Choroid plexus epithelial cell (primary cell): ENCODE results near the gene MAT2A.
"Not testable (repeated sequence)": the region's sequence is repeated elsewhere in the genome, so short reads cannot be mapped to it uniquely, and the experiment has no call there.

Experiments used
- DNase-seq: peaks from one replicate; pipeline ENCODE4 v3.0.0-alpha.2; 2010; ENCODE audit warnings: low read depth
- H3K4me3 ChIP-seq: 2 replicates; pipeline ENCODE4 v1.5.1; 2011; ENCODE audit warnings: low read depth, mild to moderate bottlenecking, control low read depth, low read length, moderate library complexity
- TF ChIP-seq, protein P1 (sequence below): conservative IDR thresholded peaks from 2 replicates; pipeline ENCODE4 v1.5.1; 2011; ENCODE audit warnings: low read depth, mild to moderate bottlenecking, control low read depth, inconsistent platforms, low read length, moderate library complexity

MAT2A gene

DNA sequence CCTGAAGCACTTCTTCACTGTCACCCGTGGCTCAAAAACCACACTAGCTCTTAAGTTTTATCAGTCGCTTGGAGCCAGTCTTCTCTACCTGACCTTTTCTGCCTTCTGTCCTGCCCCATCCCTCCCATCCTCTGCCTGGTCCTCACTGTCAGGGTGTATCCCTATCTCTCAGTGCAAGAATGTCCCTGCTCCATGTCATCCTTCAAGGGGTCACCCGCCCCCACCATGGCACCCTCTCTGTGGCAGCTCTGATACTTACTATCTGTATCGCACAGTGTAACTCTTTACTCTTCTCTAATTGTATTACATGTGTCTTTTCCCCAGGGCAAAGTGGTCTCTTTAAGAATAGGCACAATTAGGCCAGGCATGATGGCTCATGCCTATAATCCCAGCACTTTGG is 49.7 kb downstream of the MAT2A start:
- H3K4me3 ChIP-seq, result no peak overlapping the region
- TF ChIP-seq, protein P1, sequence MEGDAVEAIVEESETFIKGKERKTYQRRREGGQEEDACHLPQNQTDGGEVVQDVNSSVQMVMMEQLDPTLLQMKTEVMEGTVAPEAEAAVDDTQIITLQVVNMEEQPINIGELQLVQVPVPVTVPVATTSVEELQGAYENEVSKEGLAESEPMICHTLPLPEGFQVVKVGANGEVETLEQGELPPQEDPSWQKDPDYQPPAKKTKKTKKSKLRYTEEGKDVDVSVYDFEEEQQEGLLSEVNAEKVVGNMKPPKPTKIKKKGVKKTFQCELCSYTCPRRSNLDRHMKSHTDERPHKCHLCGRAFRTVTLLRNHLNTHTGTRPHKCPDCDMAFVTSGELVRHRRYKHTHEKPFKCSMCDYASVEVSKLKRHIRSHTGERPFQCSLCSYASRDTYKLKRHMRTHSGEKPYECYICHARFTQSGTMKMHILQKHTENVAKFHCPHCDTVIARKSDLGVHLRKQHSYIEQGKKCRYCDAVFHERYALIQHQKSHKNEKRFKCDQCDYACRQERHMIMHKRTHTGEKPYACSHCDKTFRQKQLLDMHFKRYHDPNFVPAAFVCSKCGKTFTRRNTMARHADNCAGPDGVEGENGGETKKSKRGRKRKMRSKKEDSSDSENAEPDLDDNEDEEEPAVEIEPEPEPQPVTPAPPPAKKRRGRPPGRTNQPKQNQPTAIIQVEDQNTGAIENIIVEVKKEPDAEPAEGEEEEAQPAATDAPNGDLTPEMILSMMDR, result no peak
- DNase-seq, result no peak

DNA sequence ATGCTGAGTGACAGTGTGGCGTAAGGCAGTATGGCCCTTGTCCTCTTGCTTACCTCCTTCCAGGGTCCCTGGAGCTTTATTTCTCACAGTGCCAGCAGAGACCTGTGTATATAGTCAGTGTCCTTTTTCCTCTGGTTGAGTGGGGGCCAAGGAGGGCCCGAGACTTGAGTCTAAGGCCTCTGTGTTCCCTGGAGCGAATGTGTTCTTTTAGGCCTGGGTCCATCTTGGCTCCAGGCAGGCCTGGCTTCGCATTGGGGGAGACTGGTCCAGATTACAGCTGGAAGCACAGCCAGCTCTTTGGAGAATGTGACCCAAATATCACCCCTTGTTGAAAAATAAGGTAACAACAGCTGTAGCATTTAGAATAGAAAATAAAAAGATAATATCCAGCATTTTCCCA is 50.2 kb downstream of the MAT2A start:
- DNase-seq, result no peak
- H3K4me3 ChIP-seq, result no peak overlapping the region
- TF ChIP-seq, protein P1, result no peak

DNA sequence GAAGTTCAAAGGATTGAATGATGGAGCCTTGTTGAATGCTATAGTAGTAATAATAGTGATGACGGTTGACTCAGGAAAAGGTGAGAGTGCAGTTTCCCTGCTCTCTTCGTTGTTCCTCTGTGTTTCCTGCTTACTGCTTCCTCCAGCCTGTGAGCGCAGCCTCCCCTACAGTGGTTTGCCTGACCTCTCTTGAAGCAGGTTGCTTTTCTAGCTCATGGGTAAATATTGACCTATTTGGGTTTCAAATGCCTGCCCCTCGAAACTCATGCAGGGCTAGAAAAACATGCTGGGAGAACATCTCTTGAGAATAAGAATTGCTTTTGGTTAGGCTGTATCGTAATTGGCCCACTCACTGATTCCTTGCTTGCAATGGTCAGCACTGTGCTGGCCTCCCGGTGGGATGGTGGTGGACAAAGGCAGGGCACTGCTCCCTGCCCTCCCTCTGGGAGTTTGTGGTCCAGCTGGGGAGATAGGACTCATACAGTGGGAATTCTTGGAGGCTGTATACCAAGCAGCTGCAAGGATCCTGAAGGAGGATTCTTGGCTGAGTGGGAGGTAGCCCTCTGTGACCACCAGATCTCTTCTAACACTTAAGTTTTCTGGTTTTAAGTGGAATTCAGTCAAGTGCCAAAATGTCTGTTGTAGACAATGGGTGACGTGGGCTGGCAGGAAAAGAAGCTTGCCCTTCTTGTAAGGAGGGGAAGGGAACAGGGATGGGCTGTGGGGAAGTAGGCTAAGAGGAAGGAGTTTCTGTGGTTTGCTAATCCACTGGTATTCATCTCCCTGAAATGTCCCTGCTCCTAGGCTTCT is 51.2 kb downstream of the MAT2A start:
- TF ChIP-seq, protein P1, result no peak
- peak; percentile 92 for DNase-seq
- H3K4me3 ChIP-seq, result no peak overlapping the region

DNA sequence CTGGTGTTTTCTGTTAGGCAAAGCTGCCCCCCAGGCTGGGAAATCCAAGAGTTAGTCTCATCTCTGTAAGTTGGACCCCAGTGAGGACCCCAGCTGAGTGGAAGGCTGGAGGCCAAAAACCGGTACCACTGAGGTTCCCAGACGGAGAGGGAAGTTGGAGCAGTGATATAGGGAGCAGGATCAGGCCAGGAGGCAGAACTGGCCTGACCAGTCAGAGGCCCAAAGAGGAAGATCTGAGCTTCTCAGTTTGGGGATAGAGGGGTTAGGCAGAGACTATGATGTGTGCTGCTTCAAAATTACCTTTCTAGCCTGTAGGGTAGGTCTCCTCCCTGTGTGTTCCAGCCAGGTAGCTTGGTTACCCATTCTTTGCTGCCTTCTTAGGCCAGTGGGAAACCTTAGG is 52.0 kb downstream of the MAT2A start:
- H3K4me3 ChIP-seq, result no peak overlapping the region
- TF ChIP-seq, protein P1, result no peak
- DNase-seq, result no peak

DNA sequence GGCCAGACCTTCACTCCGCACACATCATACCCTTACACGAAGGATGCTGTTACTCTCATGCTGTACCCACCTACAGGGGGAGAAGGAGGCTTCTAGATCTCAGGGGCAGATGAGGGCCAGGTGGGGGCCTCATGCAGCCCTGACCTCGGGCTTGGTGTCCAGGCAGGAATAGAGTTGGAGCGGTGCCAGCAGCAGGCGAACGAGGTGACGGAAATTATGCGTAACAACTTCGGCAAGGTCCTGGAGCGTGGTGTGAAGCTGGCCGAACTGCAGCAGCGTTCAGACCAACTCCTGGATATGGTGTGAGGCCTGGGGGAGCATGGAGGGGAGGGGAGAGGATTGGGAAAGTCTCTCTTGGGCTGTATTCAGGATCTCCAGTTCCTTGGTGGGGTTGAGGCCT is 52.6 kb downstream of the MAT2A start:
- TF ChIP-seq, protein P1, result no peak
- H3K4me3 ChIP-seq, result no peak overlapping the region
- no peak for DNase-seq

DNA sequence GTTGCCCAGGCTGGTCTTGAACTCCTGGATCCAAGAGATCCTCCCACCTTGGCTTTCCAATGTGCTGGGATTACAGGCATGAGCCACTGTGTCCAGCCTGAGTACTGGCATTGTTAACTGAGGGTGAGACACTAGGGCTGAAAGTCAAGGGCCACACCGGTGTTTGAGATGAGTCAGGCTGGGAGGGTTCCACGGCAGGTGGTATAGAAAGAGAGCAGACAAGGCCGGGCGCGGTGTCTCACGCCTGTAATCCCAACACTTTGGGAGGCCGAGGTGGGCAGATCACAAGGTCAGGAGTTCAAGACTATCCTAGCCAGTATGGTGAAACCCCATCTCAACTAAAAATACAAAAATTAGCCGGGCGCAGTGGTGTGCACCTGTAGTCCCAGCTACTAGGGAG is 53.3 kb downstream of the MAT2A start:
- not testable (repeated sequence) for H3K4me3 ChIP-seq, DNase-seq

DNA sequence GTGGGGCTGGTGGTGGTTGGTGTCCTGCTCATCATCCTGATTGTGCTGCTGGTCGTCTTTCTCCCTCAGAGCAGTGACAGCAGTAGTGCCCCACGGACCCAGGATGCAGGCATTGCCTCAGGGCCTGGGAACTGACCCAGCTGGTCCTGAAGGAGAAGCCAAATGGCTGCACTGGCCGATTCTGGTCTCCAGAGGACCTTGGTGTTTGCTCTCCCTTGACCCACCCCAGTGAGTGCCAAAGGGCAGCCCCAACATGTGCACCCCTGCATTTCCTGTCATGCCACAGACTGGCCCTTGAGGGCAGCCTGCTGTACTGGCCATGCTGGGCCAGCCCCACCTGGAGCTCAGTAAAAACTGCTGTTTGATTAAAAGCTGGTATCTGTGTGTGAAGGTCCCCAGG is 54.1 kb downstream of the MAT2A start:
- no peak overlapping the region for H3K4me3 ChIP-seq
- DNase-seq, result no peak
- TF ChIP-seq, protein P1, result no peak
